HEK293 (cell line): ENCODE data around the gene PDE10A.
A peak's percentile ranks its signal among the peaks of the same experiment; 100 is the strongest.

Experiments used
- CTCF ChIA-PET: fragments of 350-600 bp; formaldehyde crosslinking; extraction: SDS; loops from one replicate; lab custom pipeline; 2021; ENCODE audit warnings: antibody characterized with exemption; lab: Yijun Ruan, JAX
- POLR2A ChIA-PET: fragments of 300-600 bp; formaldehyde crosslinking; extraction: SDS; loops from one replicate; lab custom pipeline; 2020; ENCODE audit warnings: antibody characterized with exemption, inconsistent platforms; lab: Yijun Ruan, JAX
- H3K27ac ChIP-seq: fragments of 200-500 bp; sonication (Bioruptor generic); 2 replicates; pipeline ENCODE4 v1.5.1; 2014; ENCODE audit warnings: low read depth, low read length, control low read depth, inconsistent platforms; ENCODE audit errors: extremely low read depth
- H3K36me3 ChIP-seq, 2 experiments: fragments of 200-500 bp in 1 of 2; sonication (Bioruptor generic) in 1 of 2; 1 replicate in 1 of 2; 2 replicates in 1 of 2; pipeline ENCODE4 v1.5.1; 2014 to 2017; ENCODE audit warnings: inconsistent platforms in 2 of 2, low read length in 2 of 2; ENCODE audit not compliant: control insufficient read depth in 2 of 2, insufficient read depth in 1 of 2
- H3K4me1 ChIP-seq: fragments of 200-500 bp; sonication (Bioruptor generic); 2 replicates; pipeline ENCODE4 v1.5.1; 2014; ENCODE audit warnings: mild to moderate bottlenecking, low read length, inconsistent platforms; ENCODE audit not compliant: control insufficient read depth, insufficient read depth
- H3K4me3 ChIP-seq: 2 replicates; pipeline ENCODE4 v1.5.1; 2011; ENCODE audit warnings: low read depth, mild to moderate bottlenecking, control low read depth, low read length, moderate library complexity
- H3K9me3 ChIP-seq: fragments of 200-500 bp; sonication (Bioruptor generic); 2 replicates; pipeline ENCODE4 v1.5.1; 2014; ENCODE audit warnings: low read depth, low read length, inconsistent platforms; ENCODE audit not compliant: control insufficient read depth, insufficient read depth
- FEZF1 ChIP-seq: fragments of 450-650 bp; formaldehyde crosslinking; IDR thresholded peaks from 2 replicates; pipeline ENCODE4 v1.5.1; 2016; ENCODE audit warnings: missing biosample characterization, missing genetic modification characterization
- HOXA7 ChIP-seq: sonication (generic); formaldehyde crosslinking; IDR thresholded peaks from 2 replicates; pipeline ENCODE4 v1.8.1; 2022; ENCODE audit warnings: missing genetic modification reagents, borderline replicate concordance
- INSM2 ChIP-seq: fragments of 450-650 bp; formaldehyde crosslinking; IDR thresholded peaks from 2 replicates; pipeline ENCODE4 v1.5.1; 2016; ENCODE audit warnings: missing biosample characterization, missing genetic modification characterization
- PRDM1 ChIP-seq: fragments of 450-650 bp; formaldehyde crosslinking; IDR thresholded peaks from 2 replicates; pipeline ENCODE4; 2016; ENCODE audit warnings: missing biosample characterization, missing genetic modification characterization
- PRDM6 ChIP-seq: fragments of 450-650 bp; formaldehyde crosslinking; IDR thresholded peaks from 2 replicates; pipeline ENCODE4 v1.5.1; 2017; ENCODE audit warnings: missing biosample characterization, missing genetic modification characterization
- RBAK ChIP-seq: fragments of 450-650 bp; formaldehyde crosslinking; IDR thresholded peaks from 2 replicates; pipeline ENCODE4 v1.5.1; 2016; ENCODE audit warnings: missing biosample characterization, missing genetic modification characterization
- SALL2 ChIP-seq: fragments of 450-650 bp; formaldehyde crosslinking; IDR thresholded peaks from 2 replicates; pipeline ENCODE4 v1.5.0; 2017; ENCODE audit warnings: missing biosample characterization, mild to moderate bottlenecking, missing genetic modification characterization, borderline replicate concordance
- SCRT2 ChIP-seq: fragments of 450-650 bp; formaldehyde crosslinking; IDR thresholded peaks from 2 replicates; pipeline ENCODE4 v1.5.1; 2016; ENCODE audit warnings: missing biosample characterization, missing genetic modification characterization
- SP2 ChIP-seq: fragments of 450-650 bp; formaldehyde crosslinking; IDR thresholded peaks from 2 replicates; pipeline ENCODE4 v1.5.1; 2016; ENCODE audit warnings: missing biosample characterization, missing genetic modification characterization
- SP7 ChIP-seq: fragments of 450-650 bp; formaldehyde crosslinking; IDR thresholded peaks from 2 replicates; pipeline ENCODE4 v1.5.1; 2016; ENCODE audit warnings: missing biosample characterization, missing genetic modification characterization
- TCF7L2 ChIP-seq: IDR thresholded peaks from 2 replicates; pipeline ENCODE4 v1.6.1; 2011; ENCODE audit warnings: low read depth, mild to moderate bottlenecking, inconsistent platforms, low read length, moderate library complexity, borderline replicate concordance
- TRIM28 ChIP-seq: IDR thresholded peaks from 2 replicates; pipeline ENCODE4 v1.6.1; 2011; ENCODE audit warnings: low read length, control low read depth, borderline replicate concordance
- ZBTB1 ChIP-seq: fragments of 450-650 bp; formaldehyde crosslinking; IDR thresholded peaks from 2 replicates; pipeline ENCODE4 v1.5.1; 2016; ENCODE audit warnings: missing biosample characterization, missing genetic modification characterization
- ZFP37 ChIP-seq: fragments of 450-650 bp; formaldehyde crosslinking; IDR thresholded peaks from 2 replicates; pipeline ENCODE4 v1.5.1; 2016; ENCODE audit warnings: missing biosample characterization, missing genetic modification characterization
- ZNF155 ChIP-seq: fragments of 450-650 bp; formaldehyde crosslinking; IDR thresholded peaks from 2 replicates; pipeline ENCODE4 v1.5.1; 2016; ENCODE audit warnings: missing biosample characterization, missing genetic modification characterization
- ZNF157 ChIP-seq: fragments of 450-650 bp; formaldehyde crosslinking; IDR thresholded peaks from 2 replicates; pipeline ENCODE4 v1.5.1; 2016; ENCODE audit warnings: missing biosample characterization, missing genetic modification characterization
- ZNF175 ChIP-seq: fragments of 450-650 bp; formaldehyde crosslinking; IDR thresholded peaks from 2 replicates; pipeline ENCODE4 v1.5.1; 2016; ENCODE audit warnings: missing biosample characterization, missing genetic modification characterization
- ZNF211 ChIP-seq: fragments of 450-650 bp; formaldehyde crosslinking; IDR thresholded peaks from 2 replicates; pipeline ENCODE4 v1.5.1; 2016; ENCODE audit warnings: low read depth, missing biosample characterization, missing genetic modification characterization
- ZNF311 ChIP-seq: fragments of 450-650 bp; formaldehyde crosslinking; IDR thresholded peaks from 2 replicates; pipeline ENCODE4 v1.5.1; 2017; ENCODE audit warnings: missing biosample characterization, missing genetic modification characterization, borderline replicate concordance
- ZNF366 ChIP-seq: fragments of 450-650 bp; formaldehyde crosslinking; conservative IDR thresholded peaks from 2 replicates; pipeline ENCODE4 v1.5.1; 2016; ENCODE audit warnings: missing biosample characterization, missing genetic modification characterization
- ZNF426 ChIP-seq: fragments of 450-650 bp; formaldehyde crosslinking; IDR thresholded peaks from 2 replicates; pipeline ENCODE4 v1.5.1; 2017; ENCODE audit warnings: missing biosample characterization, missing genetic modification characterization, mild to moderate bottlenecking, inconsistent platforms, moderate library complexity
- ZNF433 ChIP-seq: fragments of 450-650 bp; formaldehyde crosslinking; IDR thresholded peaks from 2 replicates; pipeline ENCODE4 v1.5.1; 2016; ENCODE audit warnings: missing biosample characterization, missing genetic modification characterization, low read depth
- ZNF521 ChIP-seq: fragments of 450-650 bp; formaldehyde crosslinking; IDR thresholded peaks from 2 replicates; pipeline ENCODE4 v1.5.1; 2017; ENCODE audit warnings: missing biosample characterization, mild to moderate bottlenecking, missing genetic modification characterization
- ZNF558 ChIP-seq: fragments of 450-650 bp; formaldehyde crosslinking; IDR thresholded peaks from 2 replicates; pipeline ENCODE4 v1.5.1; 2016; ENCODE audit warnings: missing biosample characterization, missing genetic modification characterization
- ZNF629 ChIP-seq: fragments of 450-650 bp; formaldehyde crosslinking; IDR thresholded peaks from 2 replicates; pipeline ENCODE4 v1.5.1; 2017; ENCODE audit warnings: missing biosample characterization, missing genetic modification characterization
- ZNF677 ChIP-seq: fragments of 450-650 bp; IDR thresholded peaks from 2 replicates; pipeline ENCODE4 v1.5.0; 2018; ENCODE audit warnings: missing biosample characterization, mild to moderate bottlenecking, missing genetic modification characterization, moderate library complexity
- ZNF707 ChIP-seq: fragments of 450-650 bp; formaldehyde crosslinking; IDR thresholded peaks from 2 replicates; pipeline ENCODE4 v1.5.1; 2016; ENCODE audit warnings: missing biosample characterization, missing genetic modification characterization
- ZNF843 ChIP-seq: fragments of 450-650 bp; formaldehyde crosslinking; IDR thresholded peaks from 2 replicates; pipeline ENCODE4 v1.5.1; 2016; ENCODE audit warnings: missing biosample characterization, missing genetic modification characterization
- TF ChIP-seq, protein P1 (sequence below): fragments of 450-650 bp; formaldehyde crosslinking; IDR thresholded peaks from 2 replicates; pipeline ENCODE4 v1.5.1; 2016; ENCODE audit warnings: missing biosample characterization, missing genetic modification characterization, borderline replicate concordance
- TF ChIP-seq, protein P2 (sequence below): fragments of 450-650 bp; formaldehyde crosslinking; IDR thresholded peaks from 2 replicates; pipeline ENCODE4 v1.5.1; 2016; ENCODE audit warnings: missing biosample characterization, missing genetic modification characterization, borderline replicate concordance

The PDE10A gene

GRCh38 chr6:165417278-165417865, 245.7 kb downstream of the PDE10A start:
- POLR2A ChIA-PET, result no interaction called here
- H3K9me3 ChIP-seq, result no peaks in the 10 kb centered on the region
- no peak for TF ChIP-seq ZNF558 (tag by site-specific recombination)
- TF ChIP-seq ZNF843, result peak; percentile 39; the same call in 1 of the 2 replicates
- TF ChIP-seq ZNF155 (tag by site-specific recombination), result no peak
- no peak for TF ChIP-seq ZNF433 (tag by site-specific recombination)
- no peak for TF ChIP-seq SALL2 (tag by site-specific recombination)
- TF ChIP-seq, protein P1, sequence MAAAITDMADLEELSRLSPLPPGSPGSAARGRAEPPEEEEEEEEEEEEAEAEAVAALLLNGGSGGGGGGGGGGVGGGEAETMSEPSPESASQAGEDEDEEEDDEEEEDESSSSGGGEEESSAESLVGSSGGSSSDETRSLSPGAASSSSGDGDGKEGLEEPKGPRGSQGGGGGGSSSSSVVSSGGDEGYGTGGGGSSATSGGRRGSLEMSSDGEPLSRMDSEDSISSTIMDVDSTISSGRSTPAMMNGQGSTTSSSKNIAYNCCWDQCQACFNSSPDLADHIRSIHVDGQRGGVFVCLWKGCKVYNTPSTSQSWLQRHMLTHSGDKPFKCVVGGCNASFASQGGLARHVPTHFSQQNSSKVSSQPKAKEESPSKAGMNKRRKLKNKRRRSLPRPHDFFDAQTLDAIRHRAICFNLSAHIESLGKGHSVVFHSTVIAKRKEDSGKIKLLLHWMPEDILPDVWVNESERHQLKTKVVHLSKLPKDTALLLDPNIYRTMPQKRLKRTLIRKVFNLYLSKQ (tag by site-specific recombination), result no peak
- TF ChIP-seq SCRT2, result no peak
- peak; percentile 74 for TF ChIP-seq FEZF1
- TF ChIP-seq ZNF211 (tag by site-specific recombination), result no peak
- no peak for TF ChIP-seq SP2
- no peak for TF ChIP-seq HOXA7 (CRISPR knock-in tag)
- no peak for TF ChIP-seq ZNF677
- TF ChIP-seq, protein P2, sequence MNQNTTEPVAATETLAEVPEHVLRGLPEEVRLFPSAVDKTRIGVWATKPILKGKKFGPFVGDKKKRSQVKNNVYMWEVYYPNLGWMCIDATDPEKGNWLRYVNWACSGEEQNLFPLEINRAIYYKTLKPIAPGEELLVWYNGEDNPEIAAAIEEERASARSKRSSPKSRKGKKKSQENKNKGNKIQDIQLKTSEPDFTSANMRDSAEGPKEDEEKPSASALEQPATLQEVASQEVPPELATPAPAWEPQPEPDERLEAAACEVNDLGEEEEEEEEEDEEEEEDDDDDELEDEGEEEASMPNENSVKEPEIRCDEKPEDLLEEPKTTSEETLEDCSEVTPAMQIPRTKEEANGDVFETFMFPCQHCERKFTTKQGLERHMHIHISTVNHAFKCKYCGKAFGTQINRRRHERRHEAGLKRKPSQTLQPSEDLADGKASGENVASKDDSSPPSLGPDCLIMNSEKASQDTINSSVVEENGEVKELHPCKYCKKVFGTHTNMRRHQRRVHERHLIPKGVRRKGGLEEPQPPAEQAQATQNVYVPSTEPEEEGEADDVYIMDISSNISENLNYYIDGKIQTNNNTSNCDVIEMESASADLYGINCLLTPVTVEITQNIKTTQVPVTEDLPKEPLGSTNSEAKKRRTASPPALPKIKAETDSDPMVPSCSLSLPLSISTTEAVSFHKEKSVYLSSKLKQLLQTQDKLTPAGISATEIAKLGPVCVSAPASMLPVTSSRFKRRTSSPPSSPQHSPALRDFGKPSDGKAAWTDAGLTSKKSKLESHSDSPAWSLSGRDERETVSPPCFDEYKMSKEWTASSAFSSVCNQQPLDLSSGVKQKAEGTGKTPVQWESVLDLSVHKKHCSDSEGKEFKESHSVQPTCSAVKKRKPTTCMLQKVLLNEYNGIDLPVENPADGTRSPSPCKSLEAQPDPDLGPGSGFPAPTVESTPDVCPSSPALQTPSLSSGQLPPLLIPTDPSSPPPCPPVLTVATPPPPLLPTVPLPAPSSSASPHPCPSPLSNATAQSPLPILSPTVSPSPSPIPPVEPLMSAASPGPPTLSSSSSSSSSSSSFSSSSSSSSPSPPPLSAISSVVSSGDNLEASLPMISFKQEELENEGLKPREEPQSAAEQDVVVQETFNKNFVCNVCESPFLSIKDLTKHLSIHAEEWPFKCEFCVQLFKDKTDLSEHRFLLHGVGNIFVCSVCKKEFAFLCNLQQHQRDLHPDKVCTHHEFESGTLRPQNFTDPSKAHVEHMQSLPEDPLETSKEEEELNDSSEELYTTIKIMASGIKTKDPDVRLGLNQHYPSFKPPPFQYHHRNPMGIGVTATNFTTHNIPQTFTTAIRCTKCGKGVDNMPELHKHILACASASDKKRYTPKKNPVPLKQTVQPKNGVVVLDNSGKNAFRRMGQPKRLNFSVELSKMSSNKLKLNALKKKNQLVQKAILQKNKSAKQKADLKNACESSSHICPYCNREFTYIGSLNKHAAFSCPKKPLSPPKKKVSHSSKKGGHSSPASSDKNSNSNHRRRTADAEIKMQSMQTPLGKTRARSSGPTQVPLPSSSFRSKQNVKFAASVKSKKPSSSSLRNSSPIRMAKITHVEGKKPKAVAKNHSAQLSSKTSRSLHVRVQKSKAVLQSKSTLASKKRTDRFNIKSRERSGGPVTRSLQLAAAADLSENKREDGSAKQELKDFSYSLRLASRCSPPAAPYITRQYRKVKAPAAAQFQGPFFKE, result no peak
- no peak for TF ChIP-seq PRDM1 (tag by site-specific recombination)
- no peak for TF ChIP-seq ZNF175 (tag by site-specific recombination)
- TF ChIP-seq RBAK (tag by site-specific recombination), result no peak
- TF ChIP-seq ZNF311, result no peak
- TF ChIP-seq TCF7L2, result no peak
- no peak for TF ChIP-seq INSM2 (tag by site-specific recombination)
- TF ChIP-seq ZNF426, result no peak
- TF ChIP-seq ZNF157 (tag by site-specific recombination), result no peak
- peak; percentile 38 for TF ChIP-seq PRDM6 (tag by site-specific recombination)
- TF ChIP-seq ZFP37 (tag by site-specific recombination), result no peak
- TF ChIP-seq ZBTB1 (tag by site-specific recombination), result no peak
- no peak for TF ChIP-seq ZNF366
- no peak for TF ChIP-seq ZNF707 (tag by site-specific recombination)
- peak; percentile 99 for TF ChIP-seq SP7 (tag by site-specific recombination)
- no peak for TF ChIP-seq ZNF521 (tag by site-specific recombination)
- TF ChIP-seq TRIM28, result no peak
- no peak for TF ChIP-seq ZNF629 (tag by site-specific recombination)

More at GRCh38 chr6:165417278-165417865, 245.7 kb downstream of the PDE10A start:
- peaks cover 6% of the 10 kb centered on the region; the same call in 1 of the 2 replicates for H3K4me1 ChIP-seq
- no peak overlapping the region for H3K27ac ChIP-seq
- no peak overlapping the region for H3K4me3 ChIP-seq
- CTCF ChIA-PET, result no interaction called here
- peaks cover 5 to 34% of the 10 kb centered on the region in 2 experiments; a peak in 1 of 3 replicates for H3K36me3 ChIP-seq
